MM.1S (cell line): Measurements from ENCODE around the gene ARFIP1.

Experiments
- DNase-seq: peaks from one replicate; pipeline ENCODE4 v3.0.0-alpha.2; 2015
- H2AFZ ChIP-seq: fragments of 300-600 bp; sonication (generic); 2 replicates; pipeline ENCODE4 v1.6.0; 2016; ENCODE audit warnings: antibody characterized with exemption, low read length
- H3F3A ChIP-seq: fragments of 300-600 bp; sonication (generic); 2 replicates; pipeline ENCODE4 v1.6.1; 2016; ENCODE audit warnings: mild to moderate bottlenecking, antibody characterized with exemption, low read length, moderate library complexity, mixed read lengths; ENCODE audit not compliant: insufficient read depth
- H3K27ac ChIP-seq: fragments of 300-600 bp; sonication (generic); 2 replicates; pipeline ENCODE4 v1.5.1; 2016; ENCODE audit warnings: mild to moderate bottlenecking, low read length
- H3K27me3 ChIP-seq: fragments of 300-600 bp; sonication (generic); replicated peaks from 2 replicates; pipeline ENCODE4 v1.6.0; 2016; ENCODE audit warnings: low read length; ENCODE audit not compliant: insufficient read depth
- H3K36me3 ChIP-seq: fragments of 300-600 bp; sonication (generic); replicated peaks from 2 replicates; pipeline ENCODE4 v1.6.1; 2016; ENCODE audit warnings: mild to moderate bottlenecking, low read length, mixed read lengths; ENCODE audit not compliant: insufficient read depth
- H3K4me1 ChIP-seq: fragments of 300-600 bp; sonication (generic); 2 replicates; pipeline ENCODE4 v1.6.1; 2016; ENCODE audit warnings: low read length, mixed read lengths
- H3K4me2 ChIP-seq: fragments of 300-600 bp; sonication (generic); 2 replicates; pipeline ENCODE4 v1.6.0; 2016; ENCODE audit warnings: low read depth, low read length
- H3K4me3 ChIP-seq: fragments of 300-600 bp; sonication (generic); 2 replicates; pipeline ENCODE4 v1.5.1; 2016; ENCODE audit warnings: low read length, mixed read lengths
- H3K79me2 ChIP-seq: fragments of 300-600 bp; sonication (generic); 2 replicates; pipeline ENCODE4 v1.6.1; 2016; ENCODE audit warnings: mixed run types, low read length, mixed read lengths
- H3K9ac ChIP-seq: fragments of 300-600 bp; sonication (generic); 2 replicates; pipeline ENCODE4 v1.6.1; 2016; ENCODE audit warnings: low read length, mixed read lengths
- H3K9me2 ChIP-seq: fragments of 300-600 bp; sonication (generic); replicated peaks from 2 replicates; pipeline ENCODE4 v1.6.1; 2016; ENCODE audit warnings: mild to moderate bottlenecking, low read length, mixed read lengths; ENCODE audit not compliant: insufficient read depth
- H3K9me3 ChIP-seq: fragments of 300-600 bp; sonication (generic); replicated peaks from 2 replicates; pipeline ENCODE4 v1.6.1; 2016; ENCODE audit warnings: mild to moderate bottlenecking, low read length, mixed read lengths; ENCODE audit not compliant: insufficient read depth
- H4K20me1 ChIP-seq: fragments of 300-600 bp; sonication (generic); 2 replicates; pipeline ENCODE4 v1.6.1; 2016; ENCODE audit warnings: mild to moderate bottlenecking, low read length, moderate library complexity, mixed read lengths; ENCODE audit not compliant: insufficient read depth
- EZH2 ChIP-seq: fragments of 300-600 bp; sonication (generic); optimal IDR thresholded peaks from 2 replicates; pipeline ENCODE3; 2017; ENCODE audit warnings: low read depth, mild to moderate bottlenecking, antibody characterized with exemption, low read length, mixed read lengths
- EZH2phosphoT487 ChIP-seq: fragments of 300-600 bp; sonication (generic); IDR thresholded peaks from 2 replicates; pipeline ENCODE4 v1.6.1; 2018; ENCODE audit warnings: antibody characterized with exemption, low read length
- TF ChIP-seq, protein P1 (sequence below): fragments of 300-600 bp; sonication (generic); IDR thresholded peaks from 2 replicates; pipeline ENCODE4 v1.5.1; 2016; ENCODE audit warnings: antibody characterized with exemption, low read length, mixed read lengths

Gene ARFIP1

DNA sequence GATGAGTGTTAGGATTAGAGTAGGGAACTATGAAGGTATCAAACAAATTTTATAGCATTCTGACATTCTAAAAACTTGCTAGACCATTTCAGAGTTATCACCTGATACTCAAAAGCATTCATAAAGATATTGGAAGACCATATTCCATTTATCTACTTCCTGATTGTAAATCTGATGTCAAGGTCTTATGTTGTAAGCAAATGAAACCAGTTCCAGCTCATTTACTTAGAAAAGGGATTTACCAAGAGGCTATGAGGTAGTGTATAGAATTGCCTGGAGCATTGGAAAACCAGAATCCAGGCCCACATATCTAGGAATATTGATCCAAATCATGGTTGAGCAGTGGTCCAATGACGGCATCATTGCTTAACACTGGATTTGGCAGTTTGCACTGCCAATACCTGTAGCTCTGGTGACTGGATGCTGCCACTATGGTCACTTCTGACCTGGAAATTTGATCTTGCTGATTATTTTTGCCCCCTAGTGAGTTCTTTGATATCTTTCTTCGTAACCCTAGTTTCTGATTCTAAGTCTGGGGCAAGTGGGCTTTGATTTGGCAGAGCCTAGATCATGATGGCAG lies 25.4 kb downstream of the ARFIP1 start:
- Histone ChIP-seq H3K27me3 (no peaks in the 10 kb centered on the region), H3K4me3 (no peak overlapping the region), H3K4me2 (no peak overlapping the region), H3F3A (no peaks in the 10 kb centered on the region), H3K27ac (no peak overlapping the region), H3K4me1 (peaks cover 8% of the 10 kb centered on the region), H3K9me3 (no peaks in the 10 kb centered on the region), H4K20me1 (no peaks in the 10 kb centered on the region), H3K36me3 (no peaks in the 10 kb centered on the region), H2AFZ (no peak overlapping the region), H3K9ac (no peak overlapping the region), H3K9me2 (no peaks in the 10 kb centered on the region), H3K79me2 (peaks cover 63% of the 10 kb centered on the region)
- DNase-seq: no peak
- TF ChIP-seq, protein P1, sequence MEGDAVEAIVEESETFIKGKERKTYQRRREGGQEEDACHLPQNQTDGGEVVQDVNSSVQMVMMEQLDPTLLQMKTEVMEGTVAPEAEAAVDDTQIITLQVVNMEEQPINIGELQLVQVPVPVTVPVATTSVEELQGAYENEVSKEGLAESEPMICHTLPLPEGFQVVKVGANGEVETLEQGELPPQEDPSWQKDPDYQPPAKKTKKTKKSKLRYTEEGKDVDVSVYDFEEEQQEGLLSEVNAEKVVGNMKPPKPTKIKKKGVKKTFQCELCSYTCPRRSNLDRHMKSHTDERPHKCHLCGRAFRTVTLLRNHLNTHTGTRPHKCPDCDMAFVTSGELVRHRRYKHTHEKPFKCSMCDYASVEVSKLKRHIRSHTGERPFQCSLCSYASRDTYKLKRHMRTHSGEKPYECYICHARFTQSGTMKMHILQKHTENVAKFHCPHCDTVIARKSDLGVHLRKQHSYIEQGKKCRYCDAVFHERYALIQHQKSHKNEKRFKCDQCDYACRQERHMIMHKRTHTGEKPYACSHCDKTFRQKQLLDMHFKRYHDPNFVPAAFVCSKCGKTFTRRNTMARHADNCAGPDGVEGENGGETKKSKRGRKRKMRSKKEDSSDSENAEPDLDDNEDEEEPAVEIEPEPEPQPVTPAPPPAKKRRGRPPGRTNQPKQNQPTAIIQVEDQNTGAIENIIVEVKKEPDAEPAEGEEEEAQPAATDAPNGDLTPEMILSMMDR: no peak
- TF ChIP-seq EZH2phosphoT487: no peak
- TF ChIP-seq EZH2: no peak

DNA sequence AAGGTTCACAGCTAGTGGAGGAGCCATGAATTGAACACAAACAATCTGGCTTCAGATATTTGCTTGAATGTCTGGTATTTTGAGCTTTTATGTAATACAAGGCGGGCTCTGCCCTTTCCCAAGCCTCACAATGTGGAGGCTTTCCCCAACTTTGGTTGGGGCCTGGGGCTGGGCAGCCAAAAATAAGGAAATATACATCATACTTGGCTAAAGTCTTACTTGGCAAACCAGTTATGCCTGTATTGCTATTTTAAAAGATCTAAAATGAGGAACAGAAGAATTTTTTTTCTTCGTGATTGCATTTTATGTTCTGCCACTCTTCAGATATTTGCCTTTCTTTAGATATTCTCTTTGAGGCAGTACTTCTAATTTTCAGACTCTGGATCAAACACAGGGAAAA lies 26.1 kb downstream of the ARFIP1 start:
- Histone ChIP-seq H3F3A (no peaks in the 10 kb centered on the region), H3K4me3 (no peak overlapping the region), H3K27me3 (no peaks in the 10 kb centered on the region), H3K4me1 (peaks cover 8% of the 10 kb centered on the region), H3K79me2 (peaks cover 57% of the 10 kb centered on the region), H3K9me2 (no peaks in the 10 kb centered on the region), H3K36me3 (no peaks in the 10 kb centered on the region), H3K9me3 (no peaks in the 10 kb centered on the region), H3K4me2 (no peak overlapping the region), H3K9ac (no peak overlapping the region), H3K27ac (no peak overlapping the region), H2AFZ (no peak overlapping the region), H4K20me1 (no peaks in the 10 kb centered on the region)
- no peak for DNase-seq
- TF ChIP-seq EZH2phosphoT487: no peak
- TF ChIP-seq EZH2: no peak
- TF ChIP-seq, protein P1: no peak

GRCh38 chr4:152806501-152807125 lies 26.9 kb downstream of the ARFIP1 start:
- Histone ChIP-seq H3K4me2 (no peak overlapping the region), H3K79me2 (peaks cover 49% of the 10 kb centered on the region)
- TF ChIP-seq EZH2 (no peak), EZH2phosphoT487 (no peak)
- TF ChIP-seq, protein P1: no peak

More at GRCh38 chr4:152806501-152807125, 26.9 kb downstream of the ARFIP1 start:
- no peak overlapping the region for H3K9ac ChIP-seq
- DNase-seq: no peak
- no peak overlapping the region for H3K27ac ChIP-seq
- H3F3A ChIP-seq: no peaks in the 10 kb centered on the region
- H3K9me3 ChIP-seq: no peaks in the 10 kb centered on the region
- H3K4me3 ChIP-seq: no peak overlapping the region
- H3K9me2 ChIP-seq: no peaks in the 10 kb centered on the region
- no peak overlapping the region for H2AFZ ChIP-seq
- H4K20me1 ChIP-seq: no peaks in the 10 kb centered on the region
- no peaks in the 10 kb centered on the region for H3K27me3 ChIP-seq
- H3K36me3 ChIP-seq: no peaks in the 10 kb centered on the region
- peaks cover 8% of the 10 kb centered on the region for H3K4me1 ChIP-seq
